Stimulated activated CD4-positive, alpha-beta T cell treated with anti-CD3 and anti-CD28 coated beads, Interleukin-2, amount 100 ng/mL, for 4 hours (primary cell): ENCODE measurements around the gene MRPS18A.

Experiments used
- DNase-seq: peaks from one replicate; pipeline ENCODE4 v3.0.0-alpha.2; 2020; ENCODE audit warnings: low read depth

MRPS18A gene

GRCh38 chr6:43687437-43688347, at the start of gene MRPS18A:
Gene MRPS18A, minus strand, starts transcription at chr6:43687791. Its CDS starts 12 bp downstream, at chr6:43687779.
- peak; percentile 59 for DNase-seq

- DNase-seq: no peak
Observed at GRCh38 chr6:43736844-43737243, 49.3 kb upstream of the MRPS18A start.

DNA sequence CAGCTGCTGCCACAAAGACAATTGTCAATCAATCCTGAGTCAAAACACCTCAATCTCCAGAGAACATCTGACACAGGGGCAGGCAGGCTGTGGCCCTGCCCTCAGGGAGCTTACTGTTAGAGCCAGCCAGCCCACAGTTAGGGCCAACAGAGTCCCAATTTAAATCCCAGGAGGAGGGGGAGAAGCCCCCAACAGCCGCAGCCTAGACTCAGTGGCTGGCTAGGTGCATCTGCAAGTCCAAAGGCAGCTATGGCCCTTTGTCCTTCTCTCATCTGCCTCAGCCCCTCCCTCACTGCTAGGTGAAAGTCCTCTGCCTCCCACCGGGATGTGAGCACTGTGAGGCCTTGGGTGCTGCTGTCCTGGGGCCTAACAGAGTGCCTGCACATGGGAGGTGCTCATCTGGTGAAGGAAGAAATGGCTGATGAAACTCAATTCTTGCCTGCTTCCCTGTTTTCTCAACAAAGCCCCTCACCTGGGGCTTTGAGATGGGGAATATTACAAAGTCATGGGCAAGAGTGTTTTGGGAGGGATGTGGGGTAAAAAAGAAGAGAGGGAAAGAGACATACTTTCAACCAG, 48.7 kb upstream of the MRPS18A start:
- no peak for DNase-seq

DNA sequence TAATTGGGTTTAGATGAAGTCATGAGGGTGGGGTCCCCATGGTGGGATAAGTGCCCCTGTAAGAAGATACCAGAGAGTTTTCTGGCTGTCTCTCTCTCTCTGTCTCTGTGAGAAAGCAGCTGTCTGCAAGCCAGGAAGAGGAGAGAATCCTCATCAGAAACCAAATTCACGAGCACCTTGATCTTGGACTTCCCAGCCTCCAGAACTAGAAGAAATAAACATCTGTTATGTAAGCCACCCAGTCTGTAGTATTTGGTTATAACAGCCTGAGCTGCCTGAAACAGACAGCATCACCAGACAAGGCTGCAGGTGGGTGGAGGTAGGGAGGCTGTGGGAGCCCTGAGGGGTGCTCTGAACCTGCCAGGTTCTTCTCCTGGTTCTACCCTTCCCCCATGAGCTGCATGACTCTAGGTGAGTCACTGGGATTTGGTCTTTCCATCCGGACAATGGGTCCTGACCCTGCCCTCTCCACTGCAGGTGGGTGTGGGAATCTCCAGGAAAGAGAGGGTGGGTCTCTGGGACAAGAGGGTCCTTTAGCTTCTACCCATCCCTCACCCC, 48.1 kb upstream of the MRPS18A start:
- no peak for DNase-seq

DNA sequence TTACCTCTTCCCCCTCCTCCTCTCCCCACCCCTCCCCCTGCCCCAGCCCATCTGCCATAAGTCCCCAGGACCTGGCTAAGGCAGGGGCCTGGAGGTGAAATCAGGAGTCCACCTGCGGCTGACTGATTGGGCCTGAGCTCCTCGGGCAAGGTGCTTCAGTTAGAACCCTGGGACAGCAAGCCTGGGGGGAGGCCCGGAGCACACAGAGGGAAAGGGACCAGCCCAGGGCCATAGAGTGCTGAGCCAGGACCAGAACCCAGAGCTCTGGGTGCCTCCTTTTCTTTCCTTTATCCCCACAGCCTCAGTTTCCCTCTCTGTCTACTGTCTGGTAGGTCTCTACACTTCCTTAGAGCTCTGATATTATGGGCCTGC, 46.7 kb upstream of the MRPS18A start:
- DNase-seq: no peak

DNA sequence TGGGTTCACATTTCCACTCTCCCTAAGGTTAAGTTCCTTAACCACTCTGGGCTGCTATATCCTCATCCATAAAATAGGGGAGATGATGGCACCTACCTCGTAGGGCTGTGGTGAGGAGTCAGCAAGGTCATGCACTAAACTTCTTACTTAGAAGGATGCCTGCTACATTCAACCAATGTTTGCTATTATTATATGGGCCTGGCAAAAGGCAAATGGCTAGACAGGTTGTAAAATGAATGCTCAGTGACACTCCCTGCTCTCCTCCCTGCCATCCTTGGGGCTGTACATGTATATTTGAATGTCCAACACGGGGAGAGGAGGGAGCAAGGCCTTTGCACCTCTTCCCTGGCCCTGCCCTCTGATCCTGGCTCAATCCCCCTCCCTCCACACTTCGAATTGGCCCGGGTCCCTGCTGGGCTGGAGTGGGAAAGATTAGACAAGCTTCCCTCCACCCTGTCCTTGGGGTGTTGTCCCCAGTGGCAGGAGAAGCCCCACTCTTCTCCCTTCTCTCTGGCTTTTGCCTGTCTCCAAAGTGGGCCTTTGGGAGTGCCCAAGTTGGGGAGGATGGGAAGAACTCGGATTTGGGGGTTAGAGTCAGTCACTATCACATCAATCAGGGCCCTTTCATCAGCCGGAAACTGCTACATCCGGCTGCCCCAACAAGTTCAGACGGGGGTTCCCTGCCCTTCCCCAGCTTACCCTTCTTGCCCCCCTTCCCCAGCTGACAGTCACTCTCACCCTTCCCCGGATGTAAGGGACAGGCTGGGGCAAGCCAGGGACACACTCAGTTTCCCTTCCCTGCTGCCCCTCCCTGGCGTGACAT, 46.1 kb upstream of the MRPS18A start:
- DNase-seq: peak; percentile 16

GRCh38 chr6:43730634-43731033, 43.0 kb upstream of the MRPS18A start:
- DNase-seq: no peak

GRCh38 chr6:43729537-43729936, 41.9 kb upstream of the MRPS18A start:
- DNase-seq: no peak

GRCh38 chr6:43728586-43728985, 41.0 kb upstream of the MRPS18A start:
- DNase-seq: no peak

DNA sequence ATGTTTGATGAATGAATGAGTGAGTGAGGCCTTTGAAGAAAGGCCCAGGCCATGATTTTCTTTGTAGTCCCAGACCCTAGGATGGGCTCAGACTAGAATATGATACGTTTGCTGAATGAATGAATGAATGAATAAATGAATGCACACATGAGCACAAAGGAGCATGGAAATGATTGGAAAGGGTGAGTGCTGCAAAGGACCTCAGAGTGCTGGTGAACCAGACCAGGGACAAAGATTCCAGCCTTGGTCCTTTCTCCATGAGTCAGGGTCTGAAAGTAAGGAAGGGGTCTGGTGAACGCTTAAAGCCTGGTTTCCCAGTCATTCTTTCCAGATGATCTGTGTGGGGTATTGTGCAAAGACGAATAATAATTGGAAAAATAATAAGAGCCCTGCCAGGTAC, 40.0 kb upstream of the MRPS18A start:
- DNase-seq: no peak

- DNase-seq: no peak
Observed at GRCh38 chr6:43725643-43726580, 38.3 kb upstream of the MRPS18A start.

- DNase-seq: peak; percentile 68
Observed at GRCh38 chr6:43724914-43725642, 37.5 kb upstream of the MRPS18A start.

DNA sequence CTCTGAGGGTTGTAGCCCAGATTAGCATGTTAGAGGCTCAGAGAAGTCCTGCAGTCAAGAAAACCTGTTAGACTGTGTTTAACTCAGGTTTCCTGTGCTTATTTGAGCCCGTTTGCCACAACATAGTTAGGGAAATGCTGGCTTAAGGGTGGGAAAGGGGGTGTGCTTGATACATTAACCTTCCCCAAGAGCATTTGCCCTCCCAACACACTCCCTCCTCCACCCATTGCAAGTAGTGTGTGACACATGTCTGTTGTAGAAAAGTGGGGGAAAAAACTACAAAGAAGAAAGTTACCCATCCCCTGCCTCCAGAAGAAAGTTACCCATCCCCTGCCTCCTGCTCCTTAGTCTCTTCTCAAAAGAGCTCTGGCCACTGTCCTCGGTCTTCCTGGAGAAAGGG, 36.8 kb upstream of the MRPS18A start:
- DNase-seq: no peak

DNA sequence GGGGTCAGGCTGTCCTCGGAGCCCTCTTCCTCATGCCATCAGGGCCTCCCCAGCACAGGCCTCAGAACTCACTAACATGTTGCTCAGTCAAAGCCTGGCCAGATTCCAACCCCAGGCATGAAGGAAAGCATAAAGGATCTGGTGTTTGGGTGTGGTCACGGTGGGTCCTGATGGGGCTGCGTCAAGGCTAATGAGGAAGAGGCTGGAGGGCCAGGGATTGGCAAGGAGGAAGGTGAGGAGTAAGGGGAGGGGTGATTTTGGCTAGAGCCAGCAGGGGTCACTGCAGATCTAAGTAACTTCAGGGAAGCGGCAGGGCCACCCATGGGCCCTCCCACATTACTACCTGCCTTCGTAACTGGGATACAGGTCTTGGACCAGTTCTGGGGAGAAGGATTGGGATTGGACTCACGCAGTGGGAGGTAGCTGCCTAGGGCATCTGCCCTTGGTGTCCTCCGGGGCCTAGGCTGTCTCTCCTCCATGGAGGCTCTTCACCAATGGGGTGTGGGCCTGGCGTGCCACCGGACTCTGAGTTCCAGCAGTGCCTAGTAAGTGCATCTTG, 36.2 kb upstream of the MRPS18A start:
- peak; percentile 59 for DNase-seq

GRCh38 chr6:43722920-43723545, 35.4 kb upstream of the MRPS18A start:
- DNase-seq: no peak

- no peak for DNase-seq
Observed at GRCh38 chr6:43720999-43721398, 33.4 kb upstream of the MRPS18A start.

GRCh38 chr6:43719511-43719910, 31.9 kb upstream of the MRPS18A start:
- DNase-seq: no peak

GRCh38 chr6:43718387-43719105, 31.0 kb upstream of the MRPS18A start:
- no peak for DNase-seq

GRCh38 chr6:43717822-43718221, 30.2 kb upstream of the MRPS18A start:
- no peak for DNase-seq
